ENCODE data around the gene ADGRF1.
"Not testable (repeated sequence)": the region's sequence is repeated elsewhere in the genome, so short reads cannot be mapped to it uniquely, and the experiment has no call there.

ADGRF1 gene

DNA sequence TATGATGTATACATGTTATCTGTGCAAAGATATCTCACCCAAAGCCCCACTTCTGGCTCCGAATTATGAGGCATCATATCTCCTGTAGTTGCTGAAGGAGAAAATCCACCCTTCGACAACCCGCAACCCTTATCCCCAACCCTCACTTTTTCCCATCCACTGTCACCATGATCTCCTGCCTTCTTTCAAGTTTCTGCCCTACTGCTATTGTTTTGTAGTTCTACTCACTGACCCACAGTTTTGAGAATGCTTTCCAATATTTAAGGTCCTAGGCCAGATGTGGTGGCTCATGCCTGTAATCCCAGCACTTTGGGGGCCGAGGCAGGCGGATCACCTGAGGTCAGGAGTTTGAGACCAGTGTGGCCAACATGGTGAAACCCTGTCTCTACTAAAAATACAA, 22.2 kb downstream of the ADGRF1 start:
- DNase-seq, result no peak

DNA sequence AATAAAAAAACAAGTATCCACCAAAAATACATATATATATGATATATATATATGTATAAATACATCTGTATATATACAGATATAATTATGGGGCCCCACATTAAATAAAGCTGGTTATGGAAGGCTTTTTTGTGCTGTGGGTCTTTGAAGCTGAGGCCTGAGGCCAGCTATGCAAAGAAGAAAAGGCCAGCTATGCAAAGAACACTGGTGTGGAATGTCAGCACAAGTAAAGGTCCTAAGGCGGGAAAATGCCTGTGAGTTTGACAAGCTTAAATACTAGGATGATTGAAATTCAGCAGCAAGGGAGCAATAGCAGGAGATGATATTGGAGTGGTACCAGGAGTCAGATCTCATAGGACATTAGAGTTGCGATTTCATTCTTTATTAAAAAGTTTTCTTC, 25.2 kb downstream of the ADGRF1 start:
- DNase-seq, result no peak

DNA sequence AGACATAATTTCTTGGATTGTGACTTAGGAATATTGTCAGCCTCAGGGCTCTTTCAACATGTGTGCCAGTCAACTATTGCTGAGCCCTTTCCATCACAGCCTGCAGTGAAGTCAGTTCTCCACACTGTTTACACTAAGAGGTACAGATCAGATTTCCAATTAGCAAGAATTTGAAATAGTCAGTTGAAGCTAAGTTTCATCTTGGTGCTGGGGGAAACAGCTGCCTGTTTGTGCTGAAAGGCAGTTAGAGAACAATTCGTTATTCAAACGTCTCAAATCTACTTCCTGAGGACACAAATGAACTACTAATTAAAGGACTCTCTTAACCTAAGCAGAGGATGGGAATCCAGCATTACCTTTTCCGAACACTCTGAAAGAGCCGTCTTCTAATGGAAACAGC, 25.9 kb downstream of the ADGRF1 start:
- peak; percentile 64 for DNase-seq

DNA sequence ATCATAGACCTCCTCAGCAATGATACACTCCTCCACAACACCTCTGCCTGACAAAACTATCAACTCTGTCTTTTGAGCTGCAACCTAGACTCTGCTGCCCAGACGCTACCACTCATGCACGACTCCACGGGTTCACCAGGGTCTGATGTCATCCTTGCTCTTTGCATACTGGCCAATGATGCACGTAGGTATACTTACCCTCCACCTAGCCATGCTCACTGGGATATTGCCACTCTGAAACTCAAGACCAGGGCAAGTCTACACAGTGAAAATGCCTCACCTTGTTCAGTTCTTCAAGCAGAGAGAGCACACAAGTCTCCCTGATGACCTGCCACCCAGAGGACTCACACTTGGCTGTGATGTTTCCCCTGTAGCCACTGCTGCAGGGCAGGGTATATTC, 27.7 kb downstream of the ADGRF1 start:
- no peak for DNase-seq

GRCh38 chr6:47009583-47009982, 32.5 kb downstream of the ADGRF1 start:
- no peak for DNase-seq

- no peak for DNase-seq
Observed at GRCh38 chr6:47008397-47008763, 33.8 kb downstream of the ADGRF1 start.

GRCh38 chr6:47007657-47008396, 34.3 kb downstream of the ADGRF1 start:
- DNase-seq, result no peak

DNA sequence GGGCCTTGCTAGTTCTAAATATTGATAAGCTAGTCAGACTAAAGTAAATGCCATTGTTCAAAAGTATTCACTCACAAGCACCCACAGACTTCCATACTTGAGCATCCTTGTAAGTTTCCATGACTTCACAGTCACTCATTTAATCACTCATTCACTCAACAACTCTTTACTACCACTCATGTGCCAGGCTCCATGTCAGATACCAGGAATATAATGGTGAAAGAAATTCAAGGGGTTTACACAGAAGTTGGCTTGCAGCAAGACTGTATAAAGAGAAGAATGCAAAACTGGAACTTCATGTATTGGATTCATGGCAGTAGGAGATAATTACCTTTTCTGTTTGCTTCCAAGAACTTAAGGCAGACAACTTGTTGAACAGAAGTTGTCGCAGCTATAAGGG, 36.6 kb downstream of the ADGRF1 start:
- no peak for DNase-seq

DNA sequence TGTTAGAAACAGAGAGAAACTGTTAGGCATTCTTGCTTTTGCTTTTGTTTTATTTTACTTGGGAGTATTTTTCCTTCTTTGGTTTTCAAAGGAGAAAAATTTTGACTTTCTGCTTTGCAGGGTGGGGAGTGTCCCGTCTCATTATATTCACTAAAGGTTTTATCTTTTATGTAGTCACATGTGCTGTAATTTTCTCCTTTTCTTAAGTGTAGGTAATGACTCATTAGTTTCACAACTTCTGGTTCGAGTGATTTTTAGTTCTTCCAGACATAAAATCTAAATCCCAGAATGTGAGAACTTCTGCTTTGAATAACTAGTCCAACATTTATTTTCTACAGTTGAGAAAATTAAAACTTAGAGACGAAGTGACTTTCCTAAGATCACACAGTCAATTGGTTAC, 37.7 kb downstream of the ADGRF1 start:
- DNase-seq, result no peak

DNA sequence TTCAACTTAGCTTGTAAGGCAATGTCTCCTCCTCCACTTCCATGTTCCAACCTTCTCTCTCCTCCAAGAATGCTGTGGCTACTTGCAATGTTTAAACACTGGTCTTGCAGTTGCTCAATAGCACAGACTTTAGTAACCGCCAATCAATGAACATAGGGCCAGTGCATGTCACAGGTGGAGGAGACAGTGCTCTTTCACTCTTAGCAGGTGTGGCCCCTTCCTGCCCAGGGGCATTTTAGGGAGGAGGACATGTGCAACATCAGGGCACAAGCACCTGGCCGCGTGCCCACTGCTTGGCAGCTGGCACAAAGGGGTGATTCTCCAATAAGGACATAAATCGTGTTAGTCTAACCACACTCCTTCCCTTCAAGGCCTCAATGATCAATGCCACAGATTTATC, 41.3 kb downstream of the ADGRF1 start:
- peak; percentile 27 for DNase-seq

DNA sequence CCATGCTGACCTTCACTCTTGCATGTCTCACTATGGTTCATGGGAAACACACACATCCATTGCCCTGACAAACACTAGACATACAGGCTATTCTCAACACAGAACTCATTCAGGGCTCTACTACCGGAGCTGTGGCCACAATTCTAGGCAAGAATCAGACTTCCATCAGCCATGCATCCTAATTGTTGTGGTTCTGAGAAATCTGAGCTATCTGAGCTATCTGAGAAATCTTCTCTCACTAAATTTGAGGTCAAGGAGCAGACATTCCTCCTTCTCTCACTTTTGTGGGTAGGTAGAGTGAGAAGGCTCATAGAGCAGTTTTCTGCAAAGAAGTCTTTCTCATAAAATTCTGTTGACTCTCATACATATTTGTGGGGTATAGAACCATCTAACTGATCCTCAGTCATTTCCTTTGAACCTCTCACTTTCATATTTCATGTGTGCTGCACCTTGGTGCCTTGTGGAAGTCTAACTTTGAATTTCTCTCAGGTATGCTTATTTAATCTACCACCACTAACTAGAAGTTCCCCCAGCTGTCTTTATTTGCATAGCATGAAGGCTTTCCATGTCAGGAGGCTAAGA, 43.6 kb downstream of the ADGRF1 start:
- DNase-seq, result no peak

DNA sequence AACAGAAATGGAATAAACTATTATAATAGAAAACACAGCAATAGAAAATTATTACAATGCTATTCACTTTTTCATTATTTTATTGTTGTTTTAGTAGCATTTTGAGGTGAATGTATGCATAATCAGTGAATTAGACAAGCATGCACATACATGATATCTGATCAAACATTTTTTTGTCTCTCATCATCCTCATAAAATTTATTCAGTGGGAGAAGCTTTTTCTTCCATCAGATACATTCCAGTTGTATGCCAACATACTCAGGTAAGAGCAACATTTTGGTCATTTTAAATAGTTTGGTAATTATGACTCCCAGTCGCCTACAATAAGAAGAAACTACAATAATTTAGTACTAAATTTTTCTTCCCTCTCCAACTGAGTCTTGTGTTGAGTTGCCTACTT, 44.5 kb downstream of the ADGRF1 start:
- DNase-seq, result no peak

- no peak for DNase-seq
Observed at GRCh38 chr6:46996860-46997641, 45.1 kb downstream of the ADGRF1 start.

GRCh38 chr6:46994933-46995332, 47.2 kb downstream of the ADGRF1 start:
- no peak for DNase-seq

DNA sequence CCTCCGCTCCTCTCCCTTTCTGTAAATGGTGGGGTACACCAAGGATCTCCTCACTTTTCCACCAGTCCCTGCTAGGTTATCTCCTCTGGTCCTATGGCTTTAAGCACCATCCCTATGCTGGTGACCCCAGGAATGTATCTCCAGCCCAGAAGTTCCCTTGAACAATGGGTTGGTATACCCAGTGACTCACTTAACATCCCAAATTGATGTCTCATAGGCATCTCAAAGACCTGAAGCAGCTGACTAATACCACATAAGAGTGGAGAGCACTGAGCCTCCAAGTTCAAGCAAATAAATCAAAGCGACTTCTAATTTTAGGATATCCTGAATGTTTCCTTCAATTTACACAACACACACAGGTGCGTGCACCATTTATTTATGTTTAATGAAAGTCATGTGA, 48.3 kb downstream of the ADGRF1 start:
- DNase-seq, result no peak

DNA sequence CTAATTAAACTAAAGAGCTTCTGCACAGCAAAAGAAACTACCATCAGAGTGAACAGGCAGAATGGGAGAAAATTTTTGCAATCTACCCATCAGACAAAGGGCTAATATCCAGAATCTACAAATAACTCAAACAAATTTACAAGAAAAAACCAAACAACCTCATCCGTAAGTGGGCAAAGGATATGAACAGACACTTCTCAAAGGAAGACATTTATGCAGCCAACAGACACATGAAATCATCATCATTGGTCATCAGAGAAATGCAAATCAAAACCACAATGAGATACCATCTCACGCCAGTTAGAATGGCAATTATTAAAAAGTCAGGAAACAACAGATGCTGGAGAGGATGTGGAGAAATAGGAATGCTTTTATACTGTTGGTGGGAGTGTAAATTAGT, 49.7 kb downstream of the ADGRF1 start:
- not testable (repeated sequence) for DNase-seq

GRCh38 chr6:46990818-46991510, 51.2 kb downstream of the ADGRF1 start:
- peak; percentile 19 for DNase-seq

DNA sequence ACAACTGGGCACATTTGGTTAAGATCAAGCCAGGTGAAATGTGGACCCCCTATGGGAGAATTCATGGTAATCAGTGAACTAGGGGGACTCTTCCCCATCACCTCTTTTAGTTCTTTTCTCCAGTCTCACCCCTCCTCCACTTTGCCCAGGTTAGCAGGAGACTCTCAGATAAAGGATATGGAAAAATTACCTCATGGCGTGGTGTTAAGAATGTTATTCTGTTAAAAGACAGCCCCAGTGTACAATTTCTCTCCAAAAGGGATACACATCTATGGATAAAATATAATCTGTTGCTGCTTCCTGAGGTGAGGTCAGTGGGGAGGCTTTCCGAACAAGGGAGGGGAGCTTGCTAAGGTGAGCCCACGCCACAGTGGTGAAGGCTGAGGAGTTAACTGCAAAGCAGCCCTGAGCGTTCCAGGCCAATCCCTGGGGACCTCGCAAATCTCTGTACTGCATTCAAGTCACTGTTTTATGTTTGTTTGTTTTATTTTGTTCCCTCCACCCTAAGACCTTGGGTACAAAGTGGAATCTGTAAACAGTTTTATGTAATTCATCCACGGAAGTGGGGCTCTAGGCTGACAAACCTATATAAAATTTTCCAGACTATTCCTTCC, 52.0 kb downstream of the ADGRF1 start:
- no peak for DNase-seq

- no peak for DNase-seq
Observed at GRCh38 chr6:46989398-46989797, 52.7 kb downstream of the ADGRF1 start.

GRCh38 chr6:46985943-46986342, 56.2 kb downstream of the ADGRF1 start:
- no peak for DNase-seq

GRCh38 chr6:46983007-46983411, 59.1 kb downstream of the ADGRF1 start:
- no peak for DNase-seq

DNA sequence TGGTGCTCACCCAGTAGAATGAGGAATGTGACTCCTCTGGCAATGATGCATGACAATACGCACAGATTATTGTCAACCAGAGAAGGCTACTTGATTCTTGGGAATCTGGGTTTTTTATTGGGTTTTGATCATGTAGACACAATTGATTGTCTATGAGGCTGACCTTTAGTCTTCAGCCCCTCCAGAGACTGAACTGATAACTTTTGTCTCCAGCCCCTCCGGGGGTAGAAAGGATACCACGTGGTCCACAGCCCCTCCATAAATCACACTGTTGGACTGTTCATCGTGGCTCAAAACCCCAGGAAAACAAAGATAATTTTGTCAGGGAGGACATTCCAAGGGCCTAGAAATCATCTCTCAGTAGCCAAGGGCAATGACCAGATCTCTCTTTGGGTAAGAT, 62.9 kb downstream of the ADGRF1 start:
- no peak for DNase-seq

DNA sequence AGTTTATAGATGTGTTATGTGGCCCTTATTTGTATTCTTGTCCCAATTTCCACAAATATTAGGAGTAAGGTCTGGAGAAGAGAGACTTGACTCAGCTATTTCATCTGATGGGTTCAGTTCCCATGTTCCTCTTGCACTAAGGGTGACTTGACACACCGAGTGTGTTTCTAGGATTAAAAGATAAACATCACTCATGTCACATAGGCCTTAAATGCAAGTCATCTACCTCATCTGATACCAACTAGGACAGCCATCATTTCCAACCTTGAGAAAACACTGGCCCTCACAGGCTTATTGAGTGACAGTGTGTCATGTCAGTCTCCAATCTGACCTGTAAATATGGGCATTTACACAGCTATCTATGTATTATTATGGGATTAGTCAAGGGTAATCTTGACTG, 67.3 kb downstream of the ADGRF1 start:
- DNase-seq, result no peak
